Neural progenitor cell (in vitro differentiated cells): ENCODE measurements around the gene SCFD2.

Experiments
- CTCF ChIP-seq: fragments of 200-600 bp; sonication (generic); IDR thresholded peaks from 2 replicates; pipeline ENCODE4 v1.5.1; 2017; ENCODE audit warnings: antibody characterized with exemption, mild to moderate bottlenecking
- EZH2 ChIP-seq: fragments of 200-600 bp; sonication (generic); IDR thresholded peaks from 2 replicates; pipeline ENCODE4 v1.6.1; 2017; ENCODE audit warnings: antibody characterized with exemption, mild to moderate bottlenecking, moderate library complexity

- TF ChIP-seq CTCF = no peak
- no peak for TF ChIP-seq EZH2
Observed at GRCh38 chr4:52873191-52873590, 492.7 kb downstream of the SCFD2 start.
